ENCODE results near the gene NPPB.
A peak's percentile ranks its signal among the peaks of the same experiment; 100 is the strongest.

NPPB gene

GRCh38 chr1:11858613-11858967 lies at the start of gene NPPB:
Gene NPPB (minus strand): TSS chr1:11858945. CDS start chr1:11858833, 112 bp downstream.
- Histone ChIP-seq H3F3A (ENCODE audit: insufficient read depth) (no peaks in the 10 kb centered on the region), H2AFZ (ENCODE audit: low read depth, low read length, severe bottlenecking) (no peak within 1 kb of the TSS), H3K27ac (ENCODE audit: low read depth, low read length) (no peak within 1 kb of the TSS), H4K20me1 (ENCODE audit: low read depth, low read length) (no peaks in the 10 kb centered on the region), H3K9ac (ENCODE audit: low read length) (no peak within 1 kb of the TSS), H3K36me3 (ENCODE audit: low read length) (no peaks in the 10 kb centered on the region), H3K27me3 (ENCODE audit: low read length) (no peaks in the 10 kb centered on the region), H3K9me2 (replicated peaks; ENCODE audit: insufficient read depth, low read length) (no peaks in the 10 kb centered on the region), H3K79me2 (ENCODE audit: insufficient read depth, low read length) (no peaks in the 10 kb centered on the region), H3K9me3 (ENCODE audit: insufficient read depth, low read length) (no peaks in the 10 kb centered on the region), H3K4me2 (ENCODE audit: low read depth, low read length, poor library complexity, severe bottlenecking) (no peak within 1 kb of the TSS), H3K4me3 (ENCODE audit: insufficient read depth, low read length, poor library complexity, severe bottlenecking) (no peak within 1 kb of the TSS)
- no peak for TF ChIP-seq EZH2phosphoT487 (conservative IDR thresholded peaks at IDR 0.05; ENCODE audit: low read length)
- TF ChIP-seq CTCF (IDR thresholded peaks at IDR 0.05; ENCODE audit: insufficient read depth, low read length, poor library complexity, severe bottlenecking), result no peak

GRCh38 chr1:11908095-11908675 lies 49.4 kb upstream of the NPPB start:
- Histone ChIP-seq H3K27ac (ENCODE audit: low read depth, low read length) (peak overlapping the region; percentile 97), H3K36me3 (ENCODE audit: low read length) (no peaks in the 10 kb centered on the region), H3K4me3 (ENCODE audit: insufficient read depth, low read length, poor library complexity, severe bottlenecking) (peak overlapping the region; percentile 56), H3K9ac (ENCODE audit: low read length) (peak overlapping the region; percentile 79), H4K20me1 (ENCODE audit: low read depth, low read length) (no peaks in the 10 kb centered on the region), H3F3A (ENCODE audit: insufficient read depth) (peaks cover 29% of the 10 kb centered on the region), H3K79me2 (ENCODE audit: insufficient read depth, low read length) (no peaks in the 10 kb centered on the region), H3K4me2 (ENCODE audit: low read depth, low read length, poor library complexity, severe bottlenecking) (peak overlapping the region; percentile 84), H3K9me2 (replicated peaks; ENCODE audit: insufficient read depth, low read length) (no peaks in the 10 kb centered on the region), H3K27me3 (ENCODE audit: low read length) (no peaks in the 10 kb centered on the region), H2AFZ (ENCODE audit: low read depth, low read length, severe bottlenecking) (no peak overlapping the region), H3K9me3 (ENCODE audit: insufficient read depth, low read length) (no peaks in the 10 kb centered on the region)
- TF ChIP-seq CTCF (IDR thresholded peaks at IDR 0.05; ENCODE audit: insufficient read depth, low read length, poor library complexity, severe bottlenecking), result no peak
- no peak for TF ChIP-seq EZH2phosphoT487 (conservative IDR thresholded peaks at IDR 0.05; ENCODE audit: low read length)

GRCh38 chr1:11907275-11908094 lies 48.7 kb upstream of the NPPB start:
- Histone ChIP-seq H3K27ac (ENCODE audit: low read depth, low read length) (peak overlapping the region; percentile 97), H4K20me1 (ENCODE audit: low read depth, low read length) (no peaks in the 10 kb centered on the region), H3K36me3 (ENCODE audit: low read length) (no peaks in the 10 kb centered on the region), H3K4me3 (ENCODE audit: insufficient read depth, low read length, poor library complexity, severe bottlenecking) (no peak overlapping the region), H3K9me2 (replicated peaks; ENCODE audit: insufficient read depth, low read length) (no peaks in the 10 kb centered on the region), H2AFZ (ENCODE audit: low read depth, low read length, severe bottlenecking) (no peak overlapping the region), H3K27me3 (ENCODE audit: low read length) (no peaks in the 10 kb centered on the region), H3K79me2 (ENCODE audit: insufficient read depth, low read length) (no peaks in the 10 kb centered on the region), H3K9ac (ENCODE audit: low read length) (peak overlapping the region; percentile 79), H3F3A (ENCODE audit: insufficient read depth) (peaks cover 29% of the 10 kb centered on the region), H3K4me2 (ENCODE audit: low read depth, low read length, poor library complexity, severe bottlenecking) (peak overlapping the region; percentile 84), H3K9me3 (ENCODE audit: insufficient read depth, low read length) (no peaks in the 10 kb centered on the region)
- TF ChIP-seq CTCF (IDR thresholded peaks at IDR 0.05; ENCODE audit: insufficient read depth, low read length, poor library complexity, severe bottlenecking), result peak; percentile 72
- TF ChIP-seq EZH2phosphoT487 (conservative IDR thresholded peaks at IDR 0.05; ENCODE audit: low read length), result no peak
